Measurements from ENCODE around the gene TMEM200C.

TMEM200C gene

DNA sequence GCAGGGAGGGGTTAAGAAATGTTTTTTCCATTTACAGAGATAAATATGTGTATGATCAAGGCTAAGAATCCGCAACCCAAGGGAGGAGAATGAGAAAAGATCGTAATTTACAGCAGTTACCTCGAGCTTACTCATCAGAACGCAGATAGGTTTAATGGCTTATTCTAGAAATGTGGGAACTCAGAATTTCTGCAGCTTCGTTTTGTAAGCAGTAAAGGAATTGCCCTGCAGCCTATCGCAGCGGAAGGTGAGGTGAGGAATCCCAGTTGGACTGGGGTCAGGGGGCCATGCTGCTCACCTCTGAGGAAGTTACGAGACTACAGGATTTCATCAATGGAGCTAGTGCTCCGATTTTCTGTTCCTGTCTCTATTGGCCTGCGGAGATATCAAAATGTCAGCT lies 8.1 kb upstream of the TMEM200C start:
- POLR2A ChIA-PET, result no interaction called here
- H3K9me3 ChIP-seq (ENCODE audit: control extremely low read depth in 1 of 5, control insufficient read depth in 4 of 5, insufficient read depth in 2 of 5, low read depth in 1 of 5, low read length in 4 of 5), result peaks cover 0 to 2% (median 0%) of the 10 kb centered on the region in 5 experiments
- H3K4me1 ChIP-seq (ENCODE audit: control extremely low read depth in 1 of 4, control insufficient read depth in 4 of 4, insufficient read depth in 4 of 4, low read length in 3 of 4), result no peaks in the 10 kb centered on the region
- H3K4me3 ChIP-seq (ENCODE audit: control insufficient read depth in 1 of 7, extremely low read depth in 1 of 7, insufficient read depth in 4 of 7, low read depth in 2 of 7, low read length in 6 of 7), result no peak overlapping the region
- H3K27ac ChIP-seq (ENCODE audit: insufficient read depth in 1 of 2, low read depth in 1 of 2, low read length in 2 of 2, poor library complexity in 1 of 2, severe bottlenecking in 2 of 2), result no peak overlapping the region
- no peaks in the 10 kb centered on the region for H3K36me3 ChIP-seq (ENCODE audit: control insufficient read depth in 4 of 4, insufficient read depth in 4 of 4, low read length in 3 of 4)
- H3K27me3 ChIP-seq (replicated peaks in 2 of 5; ENCODE audit: control insufficient read depth in 4 of 5, insufficient read depth in 5 of 5, low read length in 4 of 5), result peaks cover 4 to 50% (median 11%) of the 10 kb centered on the region in 5 experiments
- 93% methylated on average over 10 of the region's 10 CpGs for WGBS (ENCODE audit: insufficient coverage)
- CTCF ChIA-PET, result interaction anchor here (2.6 kb wide), 1 partner anchor 13 kb away, joined by 9 read pairs; no protein-coding TSS in a partner anchor
- no peak for DNase-seq

DNA sequence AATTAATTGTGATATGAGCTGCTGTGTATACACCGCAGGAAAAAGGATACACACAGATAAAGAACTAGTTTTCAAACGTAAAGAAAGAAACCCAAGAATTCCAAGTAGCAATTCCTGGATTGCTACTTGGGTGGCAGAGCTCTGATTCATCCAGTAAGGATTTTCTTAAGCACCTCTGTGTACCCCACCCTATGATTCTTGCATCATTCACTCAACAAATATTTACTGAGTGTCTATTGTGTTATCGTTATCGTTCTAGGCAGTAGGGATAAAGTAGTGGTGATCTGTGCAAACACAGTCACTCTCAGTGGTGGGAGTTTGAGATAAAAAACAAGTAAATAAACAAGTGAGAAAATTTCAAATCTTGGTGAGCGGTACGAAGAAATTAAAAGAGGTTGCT lies 4.9 kb upstream of the TMEM200C start:
- Histone ChIP-seq H3K27me3 (replicated peaks in 2 of 5; ENCODE audit: control insufficient read depth in 4 of 5, insufficient read depth in 5 of 5, low read length in 4 of 5) (peaks cover 20 to 72% (median 27%) of the 10 kb centered on the region in 5 experiments), H3K4me1 (ENCODE audit: control extremely low read depth in 1 of 4, control insufficient read depth in 4 of 4, insufficient read depth in 4 of 4, low read length in 3 of 4) (peaks cover 0 to 7% (median 3%) of the 10 kb centered on the region in 4 experiments), H3K27ac (ENCODE audit: insufficient read depth in 1 of 2, low read depth in 1 of 2, low read length in 2 of 2, poor library complexity in 1 of 2, severe bottlenecking in 2 of 2) (no peak overlapping the region), H3K9me3 (ENCODE audit: control extremely low read depth in 1 of 5, control insufficient read depth in 4 of 5, insufficient read depth in 2 of 5, low read depth in 1 of 5, low read length in 4 of 5) (peaks cover 0 to under 1% (median 0%) of the 10 kb centered on the region in 5 experiments), H3K4me3 (ENCODE audit: control insufficient read depth in 1 of 7, extremely low read depth in 1 of 7, insufficient read depth in 4 of 7, low read depth in 2 of 7, low read length in 6 of 7) (no peak overlapping the region), H3K36me3 (ENCODE audit: control insufficient read depth in 4 of 4, insufficient read depth in 4 of 4, low read length in 3 of 4) (no peaks in the 10 kb centered on the region)
- ChIA-PET CTCF (interaction anchor here (1.3 to 2.0 kb wide), 2 partner anchors 10 to 12 kb away, joined by 4 to 7 read pairs; no protein-coding TSS in a partner anchor), POLR2A (no interaction called here)
- DNase-seq, result no peak
- 93% methylated on average over 4 of the region's 6 CpGs for WGBS (ENCODE audit: insufficient coverage)

DNA sequence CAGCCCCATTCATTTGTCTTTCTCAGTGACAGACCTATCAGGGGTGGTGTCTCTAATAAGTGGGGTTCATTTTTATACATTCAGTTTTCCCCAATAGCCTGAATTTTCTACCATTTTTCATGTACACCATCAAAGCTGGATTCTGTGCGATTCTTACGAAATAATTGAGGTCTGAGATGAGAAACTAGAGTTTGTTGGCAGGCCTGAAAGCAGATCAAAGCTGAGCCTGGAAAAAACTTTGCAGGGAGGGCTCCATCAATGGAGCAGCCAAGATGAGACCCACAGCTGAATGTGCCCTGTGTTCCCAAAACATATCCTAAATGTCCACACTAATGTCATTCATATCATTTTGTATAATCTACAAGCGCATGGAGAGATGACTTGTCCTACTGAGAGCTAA lies 4.5 kb upstream of the TMEM200C start:
- CTCF ChIA-PET, result interaction anchor here (1.3 to 2.0 kb wide), 2 partner anchors 9 to 12 kb away, joined by 4 to 7 read pairs; no protein-coding TSS in a partner anchor

DNA sequence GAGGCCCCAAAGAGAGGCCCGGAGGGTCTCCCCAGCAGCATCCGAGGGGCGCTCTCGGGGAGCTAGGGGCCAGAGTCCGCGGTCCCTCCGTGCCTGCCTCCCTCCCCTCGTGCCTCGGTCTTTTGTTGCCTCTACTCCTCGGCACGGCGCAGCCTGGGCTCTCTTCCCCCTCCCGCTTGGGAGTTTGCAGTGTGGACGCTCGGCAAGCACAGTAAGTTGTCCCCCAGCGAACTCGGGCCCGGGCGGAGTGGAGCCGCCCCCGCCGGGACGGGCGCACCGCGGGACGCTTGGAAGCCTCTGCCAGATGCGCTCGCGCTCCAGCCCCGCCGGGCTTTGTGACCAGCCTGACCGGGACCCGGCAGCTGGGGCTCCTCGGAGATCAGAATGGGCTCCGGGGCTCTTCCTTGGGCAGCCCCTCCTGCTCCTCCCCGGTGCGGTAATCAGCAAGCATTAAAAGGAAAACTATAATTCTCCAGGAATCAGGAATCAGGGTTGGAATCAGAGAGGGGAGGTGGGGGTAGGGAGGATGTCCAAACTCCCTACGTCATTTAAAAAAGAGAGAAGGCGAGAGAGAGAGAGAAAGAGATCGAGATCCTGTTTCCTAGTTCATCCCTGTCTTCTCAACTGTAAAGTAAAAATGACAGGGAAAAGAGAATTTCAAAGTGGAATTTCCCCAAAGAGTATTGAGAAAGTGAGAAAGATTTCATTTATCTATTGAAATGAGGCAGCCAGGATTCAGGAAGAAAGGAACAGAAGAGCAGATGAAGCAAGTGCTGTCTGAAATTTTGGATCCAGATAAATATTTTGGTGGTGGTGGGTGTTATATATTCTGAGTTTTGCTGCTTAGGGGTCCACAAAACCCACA lies 786 bp upstream of the TMEM200C start:
- Histone ChIP-seq H3K27ac (ENCODE audit: insufficient read depth in 1 of 2, low read depth in 1 of 2, low read length in 2 of 2, poor library complexity in 1 of 2, severe bottlenecking in 2 of 2) (no peak overlapping the region), H3K36me3 (ENCODE audit: control insufficient read depth in 4 of 4, insufficient read depth in 4 of 4, low read length in 3 of 4) (no peaks in the 10 kb centered on the region), H3K27me3 (replicated peaks in 2 of 5; ENCODE audit: control insufficient read depth in 4 of 5, insufficient read depth in 5 of 5, low read length in 4 of 5) (peaks cover 33 to 95% (median 49%) of the 10 kb centered on the region in 5 experiments), H3K4me3 (ENCODE audit: control insufficient read depth in 1 of 7, extremely low read depth in 1 of 7, insufficient read depth in 4 of 7, low read depth in 2 of 7, low read length in 6 of 7) (peak overlapping the region in 4 of 7 experiments; percentile 40 to 64 (median 58)), H3K9me3 (ENCODE audit: control extremely low read depth in 1 of 5, control insufficient read depth in 4 of 5, insufficient read depth in 2 of 5, low read depth in 1 of 5, low read length in 4 of 5) (peaks cover 0 to 4% (median 0%) of the 10 kb centered on the region in 5 experiments), H3K4me1 (ENCODE audit: control extremely low read depth in 1 of 4, control insufficient read depth in 4 of 4, insufficient read depth in 4 of 4, low read length in 3 of 4) (peaks cover 0 to 19% (median 8%) of the 10 kb centered on the region in 4 experiments)
- CTCF ChIA-PET, result no interaction called here
- DNase-seq, result peak in 2 of 3 donors; percentile 28 to 50
- POLR2A ChIA-PET, result no interaction called here
- 4% methylated on average over 31 of the region's 41 CpGs for WGBS (ENCODE audit: insufficient coverage)

More for the DNA sequence above, 4.5 kb upstream of the TMEM200C start:
- peaks cover 20 to 76% (median 26%) of the 10 kb centered on the region in 5 experiments for H3K27me3 ChIP-seq (replicated peaks in 2 of 5; ENCODE audit: control insufficient read depth in 4 of 5, insufficient read depth in 5 of 5, low read length in 4 of 5)
- no peaks in the 10 kb centered on the region for H3K36me3 ChIP-seq (ENCODE audit: control insufficient read depth in 4 of 4, insufficient read depth in 4 of 4, low read length in 3 of 4)
- WGBS (ENCODE audit: insufficient coverage), result no CpG with 5 or more reads among the region's 3 CpGs
- H3K4me3 ChIP-seq (ENCODE audit: control insufficient read depth in 1 of 7, extremely low read depth in 1 of 7, insufficient read depth in 4 of 7, low read depth in 2 of 7, low read length in 6 of 7), result no peak overlapping the region
- POLR2A ChIA-PET, result no interaction called here
- H3K9me3 ChIP-seq (ENCODE audit: control extremely low read depth in 1 of 5, control insufficient read depth in 4 of 5, insufficient read depth in 2 of 5, low read depth in 1 of 5, low read length in 4 of 5), result no peaks in the 10 kb centered on the region
- H3K4me1 ChIP-seq (ENCODE audit: control extremely low read depth in 1 of 4, control insufficient read depth in 4 of 4, insufficient read depth in 4 of 4, low read length in 3 of 4), result peaks cover 0 to 11% (median 4%) of the 10 kb centered on the region in 4 experiments
- H3K27ac ChIP-seq (ENCODE audit: insufficient read depth in 1 of 2, low read depth in 1 of 2, low read length in 2 of 2, poor library complexity in 1 of 2, severe bottlenecking in 2 of 2), result no peak overlapping the region
- no peak for DNase-seq

DNA sequence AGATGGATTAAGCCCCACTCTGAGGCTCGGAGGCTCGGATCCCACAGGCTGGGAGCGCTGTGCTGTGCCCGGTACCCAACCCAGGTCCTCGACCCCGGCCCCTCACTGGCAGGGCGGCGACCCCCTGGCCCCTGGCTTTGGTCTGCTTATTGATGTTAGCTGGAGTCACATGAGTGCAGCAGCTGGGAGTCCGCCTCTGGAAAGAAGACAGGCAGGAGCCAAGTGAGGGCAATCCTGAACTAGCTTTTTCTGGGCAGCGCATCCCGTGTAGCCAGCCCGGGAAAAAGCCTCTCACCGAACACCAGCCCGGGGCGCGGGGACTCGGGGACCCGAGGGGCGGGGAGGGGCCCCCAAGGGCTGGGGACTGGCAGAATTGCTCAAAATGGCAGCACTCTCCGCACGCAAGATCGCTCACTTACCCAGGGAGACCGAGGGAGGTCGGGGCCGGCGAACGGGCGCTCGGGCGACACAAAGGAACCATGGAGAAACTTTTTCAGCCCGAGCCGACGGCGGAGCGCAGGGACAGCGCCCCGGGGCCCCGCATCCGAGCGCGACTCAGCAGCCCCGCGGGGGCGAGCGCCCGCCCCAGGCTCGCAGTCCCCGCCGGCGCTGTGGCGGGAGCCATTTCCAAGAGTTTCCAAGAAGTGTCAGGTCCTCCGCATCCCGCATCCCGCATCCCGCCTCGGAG lies 567 bp downstream of the TMEM200C start:
- 1% methylated on average over 55 of the region's 56 CpGs for WGBS (ENCODE audit: insufficient coverage)
- H3K4me1 ChIP-seq (ENCODE audit: control extremely low read depth in 1 of 4, control insufficient read depth in 4 of 4, insufficient read depth in 4 of 4, low read length in 3 of 4), result peaks cover 0 to 29% (median 14%) of the 10 kb centered on the region in 4 experiments
- no peaks in the 10 kb centered on the region for H3K36me3 ChIP-seq (ENCODE audit: control insufficient read depth in 4 of 4, insufficient read depth in 4 of 4, low read length in 3 of 4)
- no peak overlapping the region for H3K27ac ChIP-seq (ENCODE audit: insufficient read depth in 1 of 2, low read depth in 1 of 2, low read length in 2 of 2, poor library complexity in 1 of 2, severe bottlenecking in 2 of 2)
- peak overlapping the region in 5 of 7 experiments; percentile 10 to 64 (median 54) for H3K4me3 ChIP-seq (ENCODE audit: control insufficient read depth in 1 of 7, extremely low read depth in 1 of 7, insufficient read depth in 4 of 7, low read depth in 2 of 7, low read length in 6 of 7)
- CTCF ChIA-PET, result interaction anchor here (0.9 to 2.0 kb wide), 3 partner anchors 11 to 629 kb away, joined by 3 to 6 read pairs (median 3); no protein-coding TSS in a partner anchor
- H3K27me3 ChIP-seq (replicated peaks in 2 of 5; ENCODE audit: control insufficient read depth in 4 of 5, insufficient read depth in 5 of 5, low read length in 4 of 5), result peaks cover 31 to 97% (median 51%) of the 10 kb centered on the region in 5 experiments
- DNase-seq, result peak in 2 of 3 donors; percentile 20 to 33
- POLR2A ChIA-PET, result interaction anchor here (0.6 kb wide), 2 partner anchors 222 to 347 kb away, joined by 3 to 4 read pairs; no protein-coding TSS in a partner anchor
- peaks cover 0 to 4% (median 0%) of the 10 kb centered on the region in 5 experiments for H3K9me3 ChIP-seq (ENCODE audit: control extremely low read depth in 1 of 5, control insufficient read depth in 4 of 5, insufficient read depth in 2 of 5, low read depth in 1 of 5, low read length in 4 of 5)

DNA sequence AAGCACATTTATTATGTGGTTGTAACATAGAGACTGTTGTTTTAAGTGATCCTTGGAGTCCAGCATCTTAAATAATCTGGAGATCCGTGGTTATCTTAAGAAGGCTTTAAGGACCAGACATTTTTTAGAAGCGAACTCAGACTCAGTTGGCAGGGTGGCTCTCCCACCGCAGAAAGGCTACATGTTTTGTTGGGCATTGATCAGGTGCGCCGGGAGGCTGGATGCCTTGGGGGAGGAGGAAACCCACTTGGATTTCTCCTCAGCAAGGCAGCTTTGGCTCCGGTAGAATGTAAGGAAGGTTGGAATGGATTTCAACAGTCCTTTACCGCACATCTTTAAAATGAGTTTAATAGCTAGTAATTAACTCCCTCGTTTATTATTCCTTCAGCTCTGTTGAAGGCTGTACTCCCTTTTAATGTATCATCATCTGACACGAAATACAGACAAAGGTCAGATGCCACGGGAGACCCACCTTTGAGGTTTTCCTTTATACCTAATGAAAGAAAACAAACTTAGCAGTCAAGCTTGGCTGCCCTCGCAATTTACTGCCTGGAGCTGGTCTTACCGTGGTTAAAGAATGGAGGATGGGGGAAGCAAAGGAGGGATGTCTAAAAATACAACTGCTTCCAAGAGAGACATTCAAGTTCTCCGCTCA lies 1.2 kb downstream of the TMEM200C start:
- WGBS (ENCODE audit: insufficient coverage), result 28% methylated on average over 10 of the region's 13 CpGs
- POLR2A ChIA-PET, result interaction anchor here (0.6 kb wide), 1 partner anchor 347 kb away, joined by 3 read pairs; no protein-coding TSS in a partner anchor
- Histone ChIP-seq H3K4me3 (ENCODE audit: control insufficient read depth in 1 of 7, extremely low read depth in 1 of 7, insufficient read depth in 4 of 7, low read depth in 2 of 7, low read length in 6 of 7) (peak overlapping the region in 3 of 7 experiments; percentile 8 to 64 (median 54)), H3K36me3 (ENCODE audit: control insufficient read depth in 4 of 4, insufficient read depth in 4 of 4, low read length in 3 of 4) (no peaks in the 10 kb centered on the region), H3K4me1 (ENCODE audit: control extremely low read depth in 1 of 4, control insufficient read depth in 4 of 4, insufficient read depth in 4 of 4, low read length in 3 of 4) (peaks cover 0 to 29% (median 14%) of the 10 kb centered on the region in 4 experiments), H3K27me3 (replicated peaks in 2 of 5; ENCODE audit: control insufficient read depth in 4 of 5, insufficient read depth in 5 of 5, low read length in 4 of 5) (peaks cover 31 to 97% (median 53%) of the 10 kb centered on the region in 5 experiments), H3K27ac (ENCODE audit: insufficient read depth in 1 of 2, low read depth in 1 of 2, low read length in 2 of 2, poor library complexity in 1 of 2, severe bottlenecking in 2 of 2) (no peak overlapping the region), H3K9me3 (ENCODE audit: control extremely low read depth in 1 of 5, control insufficient read depth in 4 of 5, insufficient read depth in 2 of 5, low read depth in 1 of 5, low read length in 4 of 5) (peaks cover 0 to 4% (median 0%) of the 10 kb centered on the region in 5 experiments)
- no peak for DNase-seq
- CTCF ChIA-PET, result interaction anchor here (0.9 to 2.0 kb wide), 3 partner anchors 10 to 629 kb away, joined by 3 to 6 read pairs (median 3); no protein-coding TSS in a partner anchor

Measured in common myeloid progenitor, CD34-positive (primary cell).